Measurements from ENCODE around the gene STK24. TPM values are rescaled to one million over a fixed set of nuclear protein-coding genes. Genes with fewer than 3 reads are reported as not detected.
A peak's percentile ranks its signal among the peaks of the same experiment; 100 is the strongest.

The STK24 gene
- total RNA-seq, 6 experiments from 2014 or later, result 72.2 to 89.8 (median 80.5) TPM

DNA sequence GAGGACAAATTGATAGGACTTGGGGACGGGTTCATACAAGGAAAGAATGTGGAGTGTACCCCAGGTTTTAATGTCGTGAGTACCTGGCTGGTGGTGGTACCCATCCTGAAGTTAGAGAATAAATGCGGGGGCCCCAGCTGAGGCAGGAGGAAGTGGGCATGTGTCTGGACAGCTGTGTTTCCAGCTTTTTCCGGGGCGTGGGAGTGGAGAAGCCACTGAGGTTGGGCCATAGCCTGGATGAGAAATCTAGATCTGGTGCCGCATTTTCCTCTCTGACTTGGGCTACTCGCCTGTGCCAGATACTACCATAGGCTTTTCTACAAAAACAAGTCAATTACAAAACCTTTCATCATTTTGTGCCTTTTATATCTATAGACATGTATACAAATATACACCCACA, 147.4 kb downstream of the STK24 start:
- Mint-ChIP-seq H3K4me3 (no peak overlapping the region; the same call in 1 of the 2 replicates), H3K4me1 (ENCODE audit: low read depth) (peaks cover 6% of the 10 kb centered on the region), H3K9me3 (no peaks in the 10 kb centered on the region), H3K36me3 (ENCODE audit: low read depth) (peaks cover 44% of the 10 kb centered on the region), H3K27me3 (ENCODE audit: insufficient read depth) (peaks cover 12% of the 10 kb centered on the region), H3K27ac (peak overlapping the region; percentile 1; the same call in 1 of the 2 replicates)
- no peak for DNase-seq
- TF ChIP-seq, protein P1, sequence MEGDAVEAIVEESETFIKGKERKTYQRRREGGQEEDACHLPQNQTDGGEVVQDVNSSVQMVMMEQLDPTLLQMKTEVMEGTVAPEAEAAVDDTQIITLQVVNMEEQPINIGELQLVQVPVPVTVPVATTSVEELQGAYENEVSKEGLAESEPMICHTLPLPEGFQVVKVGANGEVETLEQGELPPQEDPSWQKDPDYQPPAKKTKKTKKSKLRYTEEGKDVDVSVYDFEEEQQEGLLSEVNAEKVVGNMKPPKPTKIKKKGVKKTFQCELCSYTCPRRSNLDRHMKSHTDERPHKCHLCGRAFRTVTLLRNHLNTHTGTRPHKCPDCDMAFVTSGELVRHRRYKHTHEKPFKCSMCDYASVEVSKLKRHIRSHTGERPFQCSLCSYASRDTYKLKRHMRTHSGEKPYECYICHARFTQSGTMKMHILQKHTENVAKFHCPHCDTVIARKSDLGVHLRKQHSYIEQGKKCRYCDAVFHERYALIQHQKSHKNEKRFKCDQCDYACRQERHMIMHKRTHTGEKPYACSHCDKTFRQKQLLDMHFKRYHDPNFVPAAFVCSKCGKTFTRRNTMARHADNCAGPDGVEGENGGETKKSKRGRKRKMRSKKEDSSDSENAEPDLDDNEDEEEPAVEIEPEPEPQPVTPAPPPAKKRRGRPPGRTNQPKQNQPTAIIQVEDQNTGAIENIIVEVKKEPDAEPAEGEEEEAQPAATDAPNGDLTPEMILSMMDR (IDR thresholded peaks at IDR 0.05), result no peak

DNA sequence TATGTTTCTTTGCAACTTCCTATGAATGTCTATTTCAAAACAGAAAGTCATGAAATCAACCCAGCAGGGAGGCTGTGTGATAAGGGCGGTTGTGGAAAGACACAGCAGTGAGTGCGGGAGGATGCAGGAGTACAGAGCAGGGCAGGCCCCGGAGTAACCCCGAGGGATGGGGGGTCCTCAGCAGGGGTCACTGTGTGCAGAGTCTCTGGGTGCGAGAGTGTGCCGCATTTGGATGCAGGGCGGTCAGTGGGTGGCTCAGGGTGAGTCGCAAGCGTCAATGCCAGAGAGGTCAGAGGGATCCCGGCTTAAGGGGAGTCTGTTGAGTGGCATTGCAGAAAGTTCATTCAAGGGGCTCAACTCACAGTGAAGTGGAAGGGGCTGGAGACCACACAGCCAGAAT, 147.8 kb downstream of the STK24 start:
- no peak for DNase-seq
- TF ChIP-seq, protein P1 (IDR thresholded peaks at IDR 0.05), result no peak
- Mint-ChIP-seq H3K9me3 (no peaks in the 10 kb centered on the region), H3K36me3 (ENCODE audit: low read depth) (peaks cover 47% of the 10 kb centered on the region), H3K27ac (peak overlapping the region; percentile 1; the same call in 1 of the 2 replicates), H3K4me3 (no peak overlapping the region), H3K27me3 (ENCODE audit: insufficient read depth) (peaks cover 12% of the 10 kb centered on the region), H3K4me1 (ENCODE audit: low read depth) (peaks cover 6% of the 10 kb centered on the region)

DNA sequence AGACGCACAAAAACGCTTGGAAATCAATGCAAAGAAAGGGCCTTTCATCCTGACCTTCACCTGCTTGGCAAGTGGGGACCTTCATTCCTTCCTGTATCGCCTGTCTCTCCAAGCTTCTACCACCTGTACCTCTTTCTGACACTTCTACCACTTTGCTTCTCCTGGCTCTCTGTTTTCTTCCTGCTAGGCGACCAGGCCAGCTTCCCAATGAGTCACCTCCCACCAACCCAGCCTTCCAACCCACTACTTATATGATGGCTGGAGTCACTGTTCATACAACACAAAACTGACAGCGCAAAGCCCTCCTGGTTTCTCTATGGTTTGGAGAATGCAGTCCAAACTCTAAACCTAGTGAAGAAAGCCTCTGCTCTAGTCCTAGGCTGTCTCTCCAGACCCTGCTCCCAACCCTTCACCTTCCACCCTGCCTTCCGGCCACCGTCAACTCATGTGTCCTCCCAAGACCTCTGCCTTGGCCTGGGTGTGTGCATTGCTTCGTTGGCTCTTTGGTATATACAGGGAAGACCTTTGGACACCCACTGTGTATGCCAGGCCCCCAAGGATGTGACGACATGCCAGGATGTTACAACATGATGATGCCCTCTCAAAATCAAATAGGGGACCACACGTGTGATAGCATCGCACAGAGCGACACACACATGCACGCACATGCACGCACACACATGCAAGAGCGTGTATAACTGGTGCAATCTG, 148.5 kb downstream of the STK24 start:
- peak overlapping the region; percentile 12 for H3K27ac Mint-ChIP-seq
- no peak for DNase-seq
- peaks cover 12% of the 10 kb centered on the region for H3K27me3 Mint-ChIP-seq (ENCODE audit: insufficient read depth)
- H3K4me1 Mint-ChIP-seq (ENCODE audit: low read depth), result peaks cover 6% of the 10 kb centered on the region
- TF ChIP-seq, protein P1 (IDR thresholded peaks at IDR 0.05), result no peak
- no peak overlapping the region for H3K4me3 Mint-ChIP-seq
- peaks cover 51% of the 10 kb centered on the region for H3K36me3 Mint-ChIP-seq (ENCODE audit: low read depth)
- H3K9me3 Mint-ChIP-seq, result no peaks in the 10 kb centered on the region

DNA sequence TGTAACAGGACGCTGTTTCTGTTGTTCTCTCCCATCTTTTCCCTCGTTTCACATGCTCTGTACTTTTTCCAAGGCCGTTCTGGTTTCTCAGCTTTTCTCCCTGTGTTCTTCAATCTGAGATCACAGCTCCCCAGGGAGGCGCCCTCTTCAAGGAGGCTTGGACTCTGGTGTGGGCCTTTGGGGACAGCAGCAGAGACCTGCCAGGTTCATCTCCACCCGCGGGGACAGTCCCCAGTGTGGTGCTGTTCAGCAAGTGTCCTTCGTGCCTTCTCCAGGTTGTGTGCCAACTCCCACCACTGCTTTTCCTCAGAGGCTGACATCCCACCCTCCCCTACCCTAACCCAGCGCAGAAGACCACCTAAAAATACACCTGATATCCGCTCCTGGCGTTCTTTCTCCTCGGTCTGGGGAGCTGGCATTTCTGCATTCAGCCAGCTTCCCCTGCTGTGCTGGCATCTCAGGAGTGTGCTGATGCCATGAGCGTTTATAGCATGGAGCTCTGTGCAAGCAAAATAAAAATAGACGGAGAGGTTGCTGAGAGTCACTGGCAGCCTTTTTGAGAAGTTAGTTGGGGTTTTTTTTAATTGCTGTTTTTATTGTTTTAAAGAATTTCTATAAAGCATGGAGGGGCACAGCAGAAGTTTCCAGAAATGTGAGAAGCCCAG, 149.4 kb downstream of the STK24 start:
- no peaks in the 10 kb centered on the region for H3K9me3 Mint-ChIP-seq
- no peak for DNase-seq
- H3K36me3 Mint-ChIP-seq (ENCODE audit: low read depth), result peaks cover 56% of the 10 kb centered on the region
- H3K27ac Mint-ChIP-seq, result no peak overlapping the region
- no peak overlapping the region for H3K4me3 Mint-ChIP-seq
- TF ChIP-seq, protein P1 (IDR thresholded peaks at IDR 0.05), result no peak
- peaks cover 6% of the 10 kb centered on the region for H3K4me1 Mint-ChIP-seq (ENCODE audit: low read depth)
- H3K27me3 Mint-ChIP-seq (ENCODE audit: insufficient read depth), result peaks cover 9% of the 10 kb centered on the region

DNA sequence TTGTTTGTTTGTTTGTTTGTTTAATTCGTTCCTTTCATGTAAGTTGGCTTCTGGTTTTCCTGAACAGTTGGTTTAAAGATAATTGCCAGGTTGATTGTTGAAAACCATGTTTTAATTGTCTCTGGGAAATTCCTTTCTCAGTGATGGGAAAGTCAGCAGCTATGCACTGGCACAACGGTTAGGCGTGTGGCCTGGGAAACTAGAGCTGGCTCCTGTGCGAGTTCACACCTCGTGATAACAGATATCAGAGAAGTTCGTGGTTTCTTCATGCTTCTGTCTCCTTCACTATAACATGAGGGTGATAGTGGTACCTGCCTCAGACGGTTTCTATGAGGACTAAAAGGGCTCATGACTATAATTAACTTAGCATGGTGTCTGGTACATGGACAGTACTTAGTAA, 153.5 kb downstream of the STK24 start:
- TF ChIP-seq, protein P1 (IDR thresholded peaks at IDR 0.05), result no peak

More for the DNA sequence above, 153.5 kb downstream of the STK24 start:
- Mint-ChIP-seq H3K4me3 (no peak overlapping the region), H3K9me3 (no peaks in the 10 kb centered on the region), H3K27ac (no peak overlapping the region), H3K27me3 (ENCODE audit: insufficient read depth) (peaks cover 5% of the 10 kb centered on the region), H3K4me1 (ENCODE audit: low read depth) (peaks cover 5% of the 10 kb centered on the region), H3K36me3 (ENCODE audit: low read depth) (peaks cover 42% of the 10 kb centered on the region)
- DNase-seq, result no peak
